ENCODE data around the gene MAP2K6.
A peak's percentile ranks its signal among the peaks of the same experiment; 100 is the strongest.

MAP2K6 gene

DNA sequence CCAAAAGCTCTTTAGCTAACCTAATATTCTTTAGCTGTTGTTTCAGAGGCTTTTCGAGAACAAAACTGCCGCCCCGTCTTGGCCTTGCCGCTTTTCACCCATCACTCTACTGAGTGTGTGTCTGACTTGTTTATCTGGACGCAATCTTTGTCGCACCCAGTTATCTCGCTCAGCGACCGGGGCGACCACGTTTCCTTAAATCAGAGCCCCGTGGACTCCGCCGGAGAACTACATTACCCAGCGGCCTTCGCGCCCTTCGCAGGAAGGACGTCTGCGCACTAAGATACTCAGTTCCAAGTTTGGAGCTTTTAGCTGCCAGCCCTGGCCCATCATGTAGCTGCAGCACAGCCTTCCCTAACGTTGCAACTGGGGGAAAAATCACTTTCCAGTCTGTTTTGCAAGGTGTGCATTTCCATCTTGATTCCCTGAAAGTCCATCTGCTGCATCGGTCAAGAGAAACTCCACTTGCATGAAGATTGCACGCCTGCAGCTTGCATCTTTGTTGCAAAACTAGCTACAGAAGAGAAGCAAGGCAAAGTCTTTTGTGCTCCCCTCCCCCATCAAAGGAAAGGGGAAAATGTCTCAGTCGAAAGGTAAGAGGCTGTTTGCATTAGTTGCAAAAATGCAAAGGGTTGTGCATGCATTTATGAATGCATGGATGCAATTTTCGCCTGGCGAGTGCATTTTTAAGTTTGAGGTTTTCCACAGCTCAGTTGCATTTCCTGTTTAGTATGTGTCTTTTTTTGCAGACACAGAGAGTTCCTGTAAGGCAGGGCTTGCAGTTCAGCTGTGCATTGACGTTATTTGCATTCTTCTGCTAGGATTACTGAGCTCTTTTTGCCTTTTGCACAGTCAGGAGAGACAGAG lies at the start of gene MAP2K6:
Gene MAP2K6, plus strand, starts transcription at position 290 of the 867 bp plus-strand sequence. Its CDS starts 288 bp downstream, at position 578.
- peak; percentile 64 for DNase-seq (ENCODE audit: low read depth, low spot score)
- H3K4me1 ChIP-seq (ENCODE audit: control insufficient read depth, insufficient read depth, low read length), result no peaks in the 10 kb centered on the region
- H3K4me3 ChIP-seq (ENCODE audit: low read length), result peak within 1 kb of the TSS; percentile 54; the same call in 1 of the 2 replicates
- no peaks in the 10 kb centered on the region for H3K27me3 ChIP-seq (ENCODE audit: control insufficient read depth, insufficient read depth, low read length)
- no peaks in the 10 kb centered on the region for H3K9me3 ChIP-seq (ENCODE audit: control insufficient read depth, insufficient read depth, low read length)
- no CpG with 5 or more reads among the region's 27 CpGs for WGBS (ENCODE audit: insufficient coverage, insufficient read length)
- no peak within 1 kb of the TSS for H3K27ac ChIP-seq (ENCODE audit: low read length)
- no peaks in the 10 kb centered on the region for H3K36me3 ChIP-seq (ENCODE audit: control insufficient read depth, insufficient read depth, low read length)

- Histone ChIP-seq H3K27me3 (ENCODE audit: control insufficient read depth, insufficient read depth, low read length) (no peaks in the 10 kb centered on the region), H3K4me3 (ENCODE audit: low read length) (no peak overlapping the region), H3K9me3 (ENCODE audit: control insufficient read depth, insufficient read depth, low read length) (no peaks in the 10 kb centered on the region), H3K36me3 (ENCODE audit: control insufficient read depth, insufficient read depth, low read length) (no peaks in the 10 kb centered on the region), H3K4me1 (ENCODE audit: control insufficient read depth, insufficient read depth, low read length) (peaks cover 3% of the 10 kb centered on the region; the same call in 1 of the 2 replicates), H3K27ac (ENCODE audit: low read length) (no peak overlapping the region)
- no CpG with 5 or more reads among the region's 3 CpGs for WGBS (ENCODE audit: insufficient coverage, insufficient read length)
- DNase-seq (ENCODE audit: low read depth, low spot score), result no peak
These were observed 47.2 kb upstream of the MAP2K6 start for GRCh38 chr17:69367298-69367697.

DNA sequence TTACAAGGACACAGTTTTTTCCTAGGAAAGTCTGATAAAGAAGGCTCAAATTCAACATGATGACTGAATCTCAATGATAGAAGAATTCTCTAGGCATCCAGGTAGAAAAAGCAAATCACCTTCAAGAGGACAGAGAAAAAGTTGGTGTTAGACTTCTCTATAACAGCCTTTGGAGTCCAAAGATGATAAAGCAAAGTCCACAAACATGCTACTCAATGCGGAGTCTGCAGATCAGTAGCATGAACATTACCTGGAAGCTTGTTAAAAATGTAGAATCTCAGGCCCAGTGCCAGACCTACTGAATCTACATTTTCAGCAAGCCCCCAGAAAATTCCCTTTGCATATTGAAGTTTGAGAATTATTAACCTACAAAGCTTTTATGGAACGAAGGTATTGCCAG lies 41.4 kb upstream of the MAP2K6 start:
- H3K27me3 ChIP-seq (ENCODE audit: control insufficient read depth, insufficient read depth, low read length), result no peaks in the 10 kb centered on the region
- H3K36me3 ChIP-seq (ENCODE audit: control insufficient read depth, insufficient read depth, low read length), result no peaks in the 10 kb centered on the region
- no peak overlapping the region for H3K27ac ChIP-seq (ENCODE audit: low read length)
- no CpG with 5 or more reads among the region's 2 CpGs for WGBS (ENCODE audit: insufficient coverage, insufficient read length)
- peaks cover 3% of the 10 kb centered on the region; the same call in 1 of the 2 replicates for H3K4me1 ChIP-seq (ENCODE audit: control insufficient read depth, insufficient read depth, low read length)
- DNase-seq (ENCODE audit: low read depth, low spot score), result no peak
- H3K9me3 ChIP-seq (ENCODE audit: control insufficient read depth, insufficient read depth, low read length), result no peaks in the 10 kb centered on the region
- no peak overlapping the region for H3K4me3 ChIP-seq (ENCODE audit: low read length)

DNA sequence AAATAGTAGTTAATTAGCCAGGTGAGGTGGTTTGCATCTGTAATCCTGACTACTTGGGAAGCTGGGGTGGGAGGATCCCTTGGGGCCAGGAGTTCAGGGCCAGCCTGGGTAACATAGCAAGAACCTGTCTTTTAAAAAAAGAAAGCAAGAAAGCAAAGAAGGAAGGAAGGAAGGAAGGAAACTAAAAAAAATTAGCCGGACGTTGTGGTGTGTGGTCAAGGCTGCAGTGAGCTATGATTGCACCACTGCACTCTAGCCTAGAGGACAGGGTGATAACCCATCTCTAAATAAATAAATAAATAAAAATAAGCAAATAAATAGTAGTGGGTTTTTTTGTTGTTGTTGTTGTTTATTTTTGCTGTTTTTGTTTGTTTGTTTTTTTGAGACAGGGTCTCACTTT lies 39.3 kb upstream of the MAP2K6 start:
- Histone ChIP-seq H3K36me3 (ENCODE audit: control insufficient read depth, insufficient read depth, low read length) (no peaks in the 10 kb centered on the region), H3K4me1 (ENCODE audit: control insufficient read depth, insufficient read depth, low read length) (peaks cover 3% of the 10 kb centered on the region; the same call in 1 of the 2 replicates), H3K9me3 (ENCODE audit: control insufficient read depth, insufficient read depth, low read length) (no peaks in the 10 kb centered on the region), H3K27ac (ENCODE audit: low read length) (no peak overlapping the region), H3K27me3 (ENCODE audit: control insufficient read depth, insufficient read depth, low read length) (no peaks in the 10 kb centered on the region), H3K4me3 (ENCODE audit: low read length) (no peak overlapping the region)
- DNase-seq (ENCODE audit: low read depth, low spot score), result no peak
- WGBS (ENCODE audit: insufficient coverage, insufficient read length), result no CpG with 5 or more reads among the region's 2 CpGs

- Histone ChIP-seq H3K4me3 (ENCODE audit: low read length) (no peak overlapping the region), H3K27ac (ENCODE audit: low read length) (no peak overlapping the region), H3K4me1 (ENCODE audit: control insufficient read depth, insufficient read depth, low read length) (no peaks in the 10 kb centered on the region), H3K9me3 (ENCODE audit: control insufficient read depth, insufficient read depth, low read length) (no peaks in the 10 kb centered on the region), H3K27me3 (ENCODE audit: control insufficient read depth, insufficient read depth, low read length) (no peaks in the 10 kb centered on the region), H3K36me3 (ENCODE audit: control insufficient read depth, insufficient read depth, low read length) (no peaks in the 10 kb centered on the region)
- no CpG with 5 or more reads among the region's 7 CpGs for WGBS (ENCODE audit: insufficient coverage, insufficient read length)
- no peak for DNase-seq (ENCODE audit: low read depth, low spot score)
These were observed 25.6 kb upstream of the MAP2K6 start for GRCh38 chr17:69388822-69389442.

- H3K9me3 ChIP-seq (ENCODE audit: control insufficient read depth, insufficient read depth, low read length), result no peaks in the 10 kb centered on the region
- no peaks in the 10 kb centered on the region for H3K4me1 ChIP-seq (ENCODE audit: control insufficient read depth, insufficient read depth, low read length)
- no peak overlapping the region for H3K27ac ChIP-seq (ENCODE audit: low read length)
- WGBS (ENCODE audit: insufficient coverage, insufficient read length), result no CpG with 5 or more reads among the region's 15 CpGs
- no peak for DNase-seq (ENCODE audit: low read depth, low spot score)
- H3K27me3 ChIP-seq (ENCODE audit: control insufficient read depth, insufficient read depth, low read length), result no peaks in the 10 kb centered on the region
- H3K36me3 ChIP-seq (ENCODE audit: control insufficient read depth, insufficient read depth, low read length), result no peaks in the 10 kb centered on the region
- H3K4me3 ChIP-seq (ENCODE audit: low read length), result no peak overlapping the region
These were observed 23.5 kb upstream of the MAP2K6 start for GRCh38 chr17:69390795-69391501.

- no peak overlapping the region for H3K27ac ChIP-seq (ENCODE audit: low read length)
- no CpG with 5 or more reads among the region's 3 CpGs for WGBS (ENCODE audit: insufficient coverage, insufficient read length)
- no peaks in the 10 kb centered on the region for H3K4me1 ChIP-seq (ENCODE audit: control insufficient read depth, insufficient read depth, low read length)
- no peak for DNase-seq (ENCODE audit: low read depth, low spot score)
- no peaks in the 10 kb centered on the region for H3K9me3 ChIP-seq (ENCODE audit: control insufficient read depth, insufficient read depth, low read length)
- no peaks in the 10 kb centered on the region for H3K36me3 ChIP-seq (ENCODE audit: control insufficient read depth, insufficient read depth, low read length)
- H3K27me3 ChIP-seq (ENCODE audit: control insufficient read depth, insufficient read depth, low read length), result no peaks in the 10 kb centered on the region
- no peak overlapping the region for H3K4me3 ChIP-seq (ENCODE audit: low read length)
These were observed 13.2 kb upstream of the MAP2K6 start for GRCh38 chr17:69401251-69401650.

GRCh38 chr17:69402052-69402451 lies 12.4 kb upstream of the MAP2K6 start:
- no peak overlapping the region for H3K4me3 ChIP-seq (ENCODE audit: low read length)
- no peaks in the 10 kb centered on the region for H3K27me3 ChIP-seq (ENCODE audit: control insufficient read depth, insufficient read depth, low read length)
- H3K4me1 ChIP-seq (ENCODE audit: control insufficient read depth, insufficient read depth, low read length), result no peaks in the 10 kb centered on the region
- no peak overlapping the region for H3K27ac ChIP-seq (ENCODE audit: low read length)
- no peaks in the 10 kb centered on the region for H3K36me3 ChIP-seq (ENCODE audit: control insufficient read depth, insufficient read depth, low read length)
- no peaks in the 10 kb centered on the region for H3K9me3 ChIP-seq (ENCODE audit: control insufficient read depth, insufficient read depth, low read length)
- WGBS (ENCODE audit: insufficient coverage, insufficient read length), result no CpG with 5 or more reads among the region's 7 CpGs
- DNase-seq (ENCODE audit: low read depth, low spot score), result no peak

GRCh38 chr17:69404399-69404798 lies 10.1 kb upstream of the MAP2K6 start:
- no peaks in the 10 kb centered on the region for H3K27me3 ChIP-seq (ENCODE audit: control insufficient read depth, insufficient read depth, low read length)
- H3K4me1 ChIP-seq (ENCODE audit: control insufficient read depth, insufficient read depth, low read length), result no peaks in the 10 kb centered on the region
- DNase-seq (ENCODE audit: low read depth, low spot score), result no peak
- no CpG with 5 or more reads among the region's 5 CpGs for WGBS (ENCODE audit: insufficient coverage, insufficient read length)
- no peaks in the 10 kb centered on the region for H3K9me3 ChIP-seq (ENCODE audit: control insufficient read depth, insufficient read depth, low read length)
- H3K4me3 ChIP-seq (ENCODE audit: low read length), result no peak overlapping the region
- no peak overlapping the region for H3K27ac ChIP-seq (ENCODE audit: low read length)
- H3K36me3 ChIP-seq (ENCODE audit: control insufficient read depth, insufficient read depth, low read length), result no peaks in the 10 kb centered on the region

DNA sequence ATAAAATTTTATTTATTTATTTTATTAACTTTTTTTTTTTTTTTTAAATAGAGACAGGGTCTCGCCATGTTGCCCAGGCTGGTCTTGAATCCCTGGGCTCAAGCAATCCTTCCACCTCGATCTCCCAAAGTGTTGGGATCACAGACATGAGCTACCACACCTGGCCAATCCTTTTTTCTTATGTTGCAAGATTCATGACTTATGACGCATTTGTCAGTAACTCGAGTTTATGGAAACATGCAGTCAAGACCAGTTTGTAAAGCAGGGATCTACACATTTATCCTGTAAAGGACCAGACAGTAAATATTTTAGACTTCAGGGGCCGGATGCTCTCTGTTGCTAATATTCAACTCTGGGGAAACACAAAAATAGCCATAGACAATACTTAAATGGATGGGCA lies 9.4 kb upstream of the MAP2K6 start:
- WGBS (ENCODE audit: insufficient coverage, insufficient read length), result no CpG with 5 or more reads among the region's 5 CpGs
- Histone ChIP-seq H3K27ac (ENCODE audit: low read length) (no peak overlapping the region), H3K4me1 (ENCODE audit: control insufficient read depth, insufficient read depth, low read length) (no peaks in the 10 kb centered on the region), H3K27me3 (ENCODE audit: control insufficient read depth, insufficient read depth, low read length) (no peaks in the 10 kb centered on the region), H3K4me3 (ENCODE audit: low read length) (no peak overlapping the region), H3K36me3 (ENCODE audit: control insufficient read depth, insufficient read depth, low read length) (no peaks in the 10 kb centered on the region), H3K9me3 (ENCODE audit: control insufficient read depth, insufficient read depth, low read length) (no peaks in the 10 kb centered on the region)
- DNase-seq (ENCODE audit: low read depth, low spot score), result no peak
